Prostate gland (tissue), 2 donors: ENCODE results near the gene RET. TPM values are rescaled to one million over a fixed set of nuclear protein-coding genes. Genes with fewer than 3 reads are reported as not detected.

Experiments
- DNase-seq: peaks from one replicate; pipeline ENCODE4 v3.0.0-alpha.2; 2019; ENCODE audit warnings: low spot score
- H3K27ac ChIP-seq, 2 donors: fragments of 200-600 bp; sonication (generic); 2 replicates each; pipeline ENCODE4 v1.5.1; 2017 to 2019
- H3K27me3 ChIP-seq: fragments of 200-600 bp; sonication (generic); replicated peaks from 2 replicates; pipeline ENCODE4 v1.5.1; 2019; ENCODE audit not compliant: insufficient read depth
- H3K36me3 ChIP-seq, 2 donors: fragments of 200-600 bp; sonication (generic); 1 replicate in 1 of 2; 2 replicates in 1 of 2; pipeline versions ENCODE4 v1.5.1 to v1.8.1; 2017 to 2019
- H3K4me1 ChIP-seq: fragments of 200-600 bp; sonication (generic); replicated peaks from 2 replicates; pipeline ENCODE4 v1.5.1; 2019
- H3K4me3 ChIP-seq, 2 donors: fragments of 200-600 bp; sonication (generic); 2 replicates each; pipeline ENCODE4 v1.5.1; 2017 to 2019
- H3K9me3 ChIP-seq: fragments of 200-600 bp; sonication (generic); 2 replicates; pipeline ENCODE4 v1.5.1; 2017
- POLR2A ChIP-seq: fragments of 450-650 bp; IDR thresholded peaks from one replicate; pipeline ENCODE4 v1.6.1; 2016; ENCODE audit warnings: antibody characterized with exemption, mild to moderate bottlenecking
- POLR2AphosphoS5 ChIP-seq: sonication (generic); formaldehyde crosslinking; IDR thresholded peaks from one replicate; pipeline ENCODE4 v1.6.1; 2017; ENCODE audit warnings: antibody characterized with exemption
- WGBS: methylation state at CpG from one replicate; pipeline ENCODE4 v1.1.5; 2018; 5-methylcytosine and 5-hydroxymethylcytosine counted together
- intact Hi-C: fragments of 100-400 bp; cut with DNase I; formaldehyde crosslinking; loops from one replicate; pipeline ENCODE4 v1.14.2; 2022
- total RNA-seq, 2 donors: library from RNA; depleted of rRNA; stranded (reverse); fragments of >200 nt; gene quantifications; one replicate each; pipeline ENCODE4 v1.1.0, GENCODE V29; 2016
- TF ChIP-seq, protein P1 (sequence below), 4 experiments: fragments of 200-600 bp in 2 of 4; fragments of 450-650 bp in 2 of 4; sonication (generic) in 2 of 4; IDR thresholded peaks; 1 replicate in 3 of 4; 2 replicates in 1 of 4; pipeline ENCODE4 v1.5.1; 2016 to 2019; ENCODE audit warnings: antibody characterized with exemption in 4 of 4, mild to moderate bottlenecking in 2 of 4, moderate library complexity in 2 of 4

Gene RET
- total RNA-seq, 2 donors from 2014 or later: 3.6 to 8.7 TPM

GRCh38 chr10:43038783-43039623, 37.9 kb upstream of the RET start:
- Histone ChIP-seq H3K4me1 (no peaks in the 10 kb centered on the region), H3K9me3 (no peaks in the 10 kb centered on the region), H3K36me3 (no peaks in the 10 kb centered on the region), H3K4me3 (no peak overlapping the region), H3K27ac (no peak overlapping the region), H3K27me3 (no peaks in the 10 kb centered on the region)
- WGBS: 81% methylated on average over 14 of the region's 15 CpGs
- DNase-seq: no peak
- TF ChIP-seq, protein P1, sequence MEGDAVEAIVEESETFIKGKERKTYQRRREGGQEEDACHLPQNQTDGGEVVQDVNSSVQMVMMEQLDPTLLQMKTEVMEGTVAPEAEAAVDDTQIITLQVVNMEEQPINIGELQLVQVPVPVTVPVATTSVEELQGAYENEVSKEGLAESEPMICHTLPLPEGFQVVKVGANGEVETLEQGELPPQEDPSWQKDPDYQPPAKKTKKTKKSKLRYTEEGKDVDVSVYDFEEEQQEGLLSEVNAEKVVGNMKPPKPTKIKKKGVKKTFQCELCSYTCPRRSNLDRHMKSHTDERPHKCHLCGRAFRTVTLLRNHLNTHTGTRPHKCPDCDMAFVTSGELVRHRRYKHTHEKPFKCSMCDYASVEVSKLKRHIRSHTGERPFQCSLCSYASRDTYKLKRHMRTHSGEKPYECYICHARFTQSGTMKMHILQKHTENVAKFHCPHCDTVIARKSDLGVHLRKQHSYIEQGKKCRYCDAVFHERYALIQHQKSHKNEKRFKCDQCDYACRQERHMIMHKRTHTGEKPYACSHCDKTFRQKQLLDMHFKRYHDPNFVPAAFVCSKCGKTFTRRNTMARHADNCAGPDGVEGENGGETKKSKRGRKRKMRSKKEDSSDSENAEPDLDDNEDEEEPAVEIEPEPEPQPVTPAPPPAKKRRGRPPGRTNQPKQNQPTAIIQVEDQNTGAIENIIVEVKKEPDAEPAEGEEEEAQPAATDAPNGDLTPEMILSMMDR (IDR thresholded peaks at IDR 0.05): no peak
- no peak for TF ChIP-seq POLR2AphosphoS5
- no peak for TF ChIP-seq POLR2A
- intact Hi-C loops: no loop called here

DNA sequence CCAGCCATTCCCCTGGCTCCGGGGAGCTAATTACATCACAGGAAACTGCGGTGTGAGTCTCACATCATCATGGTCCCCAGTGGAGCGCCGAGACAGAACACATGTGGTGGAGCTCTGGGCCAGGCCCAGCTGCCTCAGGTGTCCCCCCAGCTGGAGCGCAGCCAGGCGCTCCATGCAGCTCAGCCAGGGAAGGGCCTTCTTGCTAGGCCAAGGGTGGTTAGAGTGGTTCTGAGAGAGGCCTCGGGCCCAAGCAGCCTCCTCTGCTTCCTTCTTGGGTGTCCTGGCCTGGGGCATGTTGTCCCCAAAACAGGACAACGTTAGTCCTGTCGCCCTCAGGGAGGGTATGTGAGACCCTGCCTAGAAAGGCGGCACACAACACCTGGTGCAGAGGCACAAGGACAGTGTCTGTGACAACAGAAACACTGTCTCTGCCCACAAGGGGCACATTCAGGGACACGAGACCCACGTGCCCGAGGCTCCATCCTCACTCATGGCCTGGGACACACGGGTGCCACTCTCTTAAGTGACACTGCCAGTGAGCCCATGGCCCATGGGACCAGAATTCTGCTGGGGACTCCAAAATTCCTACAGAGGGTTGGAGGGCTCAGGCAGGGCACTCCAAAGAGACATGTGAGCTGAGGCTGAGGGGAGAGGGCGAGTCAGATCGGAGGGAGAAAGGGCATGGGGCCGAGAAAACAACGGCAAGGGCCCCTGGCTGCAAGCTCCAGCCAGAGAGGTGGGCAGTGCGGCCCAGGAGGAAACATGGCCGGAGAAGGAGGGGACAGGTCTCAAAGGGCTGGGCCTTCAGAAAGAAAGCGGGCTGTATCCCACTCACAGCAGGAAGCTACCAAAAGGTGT, 37.0 kb upstream of the RET start:
- Histone ChIP-seq H3K27ac (no peak overlapping the region), H3K36me3 (no peaks in the 10 kb centered on the region), H3K9me3 (no peaks in the 10 kb centered on the region), H3K4me1 (peaks cover 4% of the 10 kb centered on the region), H3K4me3 (no peak overlapping the region), H3K27me3 (no peaks in the 10 kb centered on the region)
- TF ChIP-seq, protein P1 (IDR thresholded peaks at IDR 0.05): no peak
- TF ChIP-seq POLR2A (no peak), POLR2AphosphoS5 (no peak)
- no peak for DNase-seq
- 90% methylated on average over 17 of the region's 21 CpGs for WGBS
- intact Hi-C loops: no loop called here

DNA sequence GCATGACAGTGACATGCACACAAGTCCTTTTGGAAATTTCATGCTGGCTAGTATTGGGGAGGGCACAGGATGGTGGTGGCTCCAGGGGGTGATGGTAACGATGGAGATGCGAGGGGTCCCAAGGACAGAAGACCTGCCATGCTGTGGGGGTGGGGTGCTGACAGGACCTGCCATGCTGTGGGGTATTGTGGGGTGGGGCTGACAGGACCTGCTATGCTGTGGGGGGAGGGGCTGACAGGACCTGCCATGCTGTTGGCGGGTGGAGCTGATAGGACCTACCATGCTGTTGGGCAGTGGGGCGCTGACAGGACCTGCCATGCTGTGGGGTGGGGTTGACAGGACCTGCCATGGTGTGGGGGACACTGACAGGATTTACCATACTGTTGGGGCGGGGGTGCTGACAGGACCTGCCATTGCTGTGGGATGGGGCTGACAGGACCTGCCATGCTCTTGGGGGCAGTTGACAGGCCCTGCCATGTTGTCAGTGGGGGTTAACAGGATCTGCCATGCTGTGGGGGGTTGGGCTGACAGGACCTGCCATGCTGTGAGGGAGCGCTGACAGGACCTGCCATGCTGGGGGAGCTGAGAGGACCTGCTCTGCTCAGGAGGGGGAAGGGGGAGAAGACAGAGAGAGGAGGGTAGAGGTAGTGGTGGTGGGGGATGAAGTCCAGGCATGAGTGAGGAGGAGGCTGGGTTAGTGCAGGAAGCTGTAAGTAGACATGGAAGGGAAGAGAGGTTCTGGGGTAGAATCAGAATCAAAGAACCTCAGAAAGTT, 36.2 kb upstream of the RET start:
- intact Hi-C loops: no loop called here
- DNase-seq: no peak
- TF ChIP-seq POLR2A: no peak
- no peak for TF ChIP-seq POLR2AphosphoS5
- TF ChIP-seq, protein P1 (IDR thresholded peaks at IDR 0.05): no peak
- Histone ChIP-seq H3K9me3 (no peaks in the 10 kb centered on the region), H3K36me3 (no peaks in the 10 kb centered on the region), H3K27me3 (no peaks in the 10 kb centered on the region), H3K4me3 (no peak overlapping the region), H3K4me1 (peaks cover 7% of the 10 kb centered on the region), H3K27ac (no peak overlapping the region)
- WGBS: 98% methylated on average over 5 of the region's 6 CpGs

DNA sequence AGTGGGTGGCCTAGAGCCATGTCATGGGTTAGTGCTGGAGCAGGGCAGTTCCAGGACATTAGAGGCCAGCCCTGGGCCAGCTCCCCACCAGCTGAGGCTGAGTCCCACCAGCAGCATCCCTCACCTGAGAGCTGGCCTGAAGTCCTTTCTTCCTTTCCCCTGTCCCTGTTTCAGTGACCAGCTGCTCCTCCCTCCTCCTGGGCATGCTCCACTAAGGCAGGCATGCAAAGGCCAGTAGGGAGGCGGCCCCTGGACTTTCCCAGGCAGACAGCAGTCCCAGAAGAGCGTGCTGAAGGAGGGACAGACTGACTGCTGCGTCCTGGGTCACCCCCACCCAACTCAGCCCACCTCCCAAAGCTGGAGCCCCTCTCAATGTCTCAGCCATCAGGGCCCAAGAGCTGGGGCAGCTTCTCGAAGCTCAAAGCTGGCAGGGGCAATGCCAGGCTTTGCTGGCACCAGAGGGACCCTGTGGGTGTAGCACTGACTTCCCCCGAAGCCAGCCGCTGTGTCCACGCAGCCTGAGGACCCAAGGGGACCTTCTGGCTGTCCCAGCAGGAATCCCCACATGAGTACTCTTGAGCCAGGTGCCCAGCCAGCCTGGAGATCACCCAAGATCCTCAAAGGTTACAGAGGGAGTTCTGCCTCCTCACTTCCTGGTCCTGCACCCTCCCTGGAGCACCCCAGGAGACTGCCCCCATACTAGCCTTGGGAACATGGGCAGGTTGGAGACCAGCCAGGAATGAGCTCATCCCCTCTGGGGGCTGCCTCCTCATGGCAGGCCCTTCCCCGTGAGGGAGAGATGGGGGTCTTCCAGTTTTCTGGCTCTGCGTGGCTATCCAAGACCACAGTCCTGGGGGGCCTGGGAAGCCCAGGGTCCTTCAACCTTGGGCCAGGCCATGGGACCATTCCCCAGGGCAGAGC, 35.2 kb upstream of the RET start:
- Histone ChIP-seq H3K27me3 (no peaks in the 10 kb centered on the region), H3K27ac (no peak overlapping the region), H3K4me1 (peaks cover 7% of the 10 kb centered on the region), H3K36me3 (no peaks in the 10 kb centered on the region), H3K9me3 (no peaks in the 10 kb centered on the region), H3K4me3 (no peak overlapping the region)
- TF ChIP-seq POLR2AphosphoS5: no peak
- no peak for TF ChIP-seq POLR2A
- TF ChIP-seq, protein P1 (IDR thresholded peaks at IDR 0.05): no peak
- 80% methylated on average over 9 of the region's 9 CpGs for WGBS
- intact Hi-C loops: no loop called here
- DNase-seq: no peak
